Thyroid gland (tissue), 4 donors: ENCODE measurements around the gene APOBEC2.

Experiments
- CTCF ChIP-seq, 6 experiments: fragments of 200-600 bp in 3 of 6; fragments of 450-650 bp in 3 of 6; sonication (generic) in 3 of 6; IDR thresholded peaks; one replicate each; pipeline ENCODE4 v1.5.1; 2016 to 2019; ENCODE audit warnings: antibody characterized with exemption in 6 of 6, mild to moderate bottlenecking in 2 of 6, inconsistent platforms in 1 of 6, moderate library complexity in 1 of 6
- POLR2A ChIP-seq, 2 donors: fragments of 450-650 bp; IDR thresholded peaks; one replicate each; pipeline ENCODE4 v1.6.1; 2017; ENCODE audit warnings: antibody characterized with exemption in 2 of 2, mild to moderate bottlenecking in 2 of 2, moderate library complexity in 1 of 2

- TF ChIP-seq CTCF (IDR thresholded peaks at IDR 0.05), result peak in 4 of 6 experiments; percentile 55 to 78 (median 74)
- TF ChIP-seq POLR2A (IDR thresholded peaks at IDR 0.05), result no peak
These were observed 13.7 kb upstream of the APOBEC2 start, which contains the start of gene UNC5CL for GRCh38 chr6:41039060-41039998.
